GM19455 (cell line): ENCODE results near the gene TK2.
"Not testable (repeated sequence)": the region's sequence is repeated elsewhere in the genome, so short reads cannot be mapped to it uniquely, and the experiment has no call there.

Experiments
- ATAC-seq: cut with Tn5 transposase; IDR thresholded peaks from one replicate; pipeline ENCODE4 v1.9.1; 2021; ENCODE audit not compliant: unreplicated experiment

TK2 gene

DNA sequence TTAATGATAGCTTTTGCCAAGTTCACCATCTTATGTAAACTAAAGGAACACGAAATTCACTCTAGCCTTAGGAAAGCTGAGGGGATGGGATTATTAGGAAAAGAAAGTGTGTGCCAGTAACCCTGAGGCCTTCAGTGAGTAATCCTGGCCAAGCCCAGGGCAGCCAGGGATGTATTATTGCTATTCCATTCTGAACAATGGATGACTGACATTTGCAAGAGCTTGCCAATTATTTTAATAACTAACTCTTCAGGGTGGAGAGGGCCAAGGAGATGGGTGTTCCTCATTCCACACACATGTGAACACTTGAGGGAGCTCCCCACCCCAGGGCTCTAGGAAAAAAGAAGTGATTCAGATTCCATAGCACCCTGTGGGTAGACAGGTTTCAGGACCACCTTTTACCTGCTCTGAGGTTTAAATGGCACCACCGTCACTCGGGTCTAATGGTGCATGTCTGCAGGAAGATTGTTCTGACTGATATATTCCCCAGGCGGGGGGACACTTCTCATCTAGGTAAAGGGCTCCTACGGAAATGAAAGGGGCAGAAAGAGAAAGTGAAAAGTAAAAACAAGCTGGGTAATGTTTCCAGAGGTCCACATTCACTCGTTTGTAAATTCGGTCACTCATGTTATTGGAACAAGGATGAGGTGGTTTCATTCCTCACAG is 41.5 kb downstream of the TK2 start:
- ATAC-seq = no peak

DNA sequence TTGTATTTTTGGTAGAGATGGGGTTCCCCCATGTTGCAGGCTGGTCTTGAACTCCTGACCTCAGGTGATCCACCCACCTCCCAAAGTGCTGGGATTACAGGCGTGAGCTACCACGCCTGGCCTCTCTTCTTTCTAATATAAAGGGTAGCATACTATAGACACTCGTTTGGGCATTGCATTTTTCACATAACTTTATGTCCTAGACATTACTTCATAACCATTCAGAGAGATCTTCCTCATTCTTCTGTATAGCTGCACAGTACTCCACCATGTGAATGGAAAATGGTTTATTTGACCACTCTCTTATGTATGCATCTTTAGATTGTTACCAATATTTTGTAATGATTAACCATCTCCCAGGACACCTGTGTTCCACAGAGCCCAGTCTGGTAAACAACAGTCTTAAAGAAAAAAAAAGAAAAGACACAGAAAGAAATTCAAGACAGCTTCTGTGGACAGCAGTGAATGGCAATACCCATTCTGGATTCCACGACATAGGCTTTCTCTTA is 42.1 kb downstream of the TK2 start:
- ATAC-seq = no peak

DNA sequence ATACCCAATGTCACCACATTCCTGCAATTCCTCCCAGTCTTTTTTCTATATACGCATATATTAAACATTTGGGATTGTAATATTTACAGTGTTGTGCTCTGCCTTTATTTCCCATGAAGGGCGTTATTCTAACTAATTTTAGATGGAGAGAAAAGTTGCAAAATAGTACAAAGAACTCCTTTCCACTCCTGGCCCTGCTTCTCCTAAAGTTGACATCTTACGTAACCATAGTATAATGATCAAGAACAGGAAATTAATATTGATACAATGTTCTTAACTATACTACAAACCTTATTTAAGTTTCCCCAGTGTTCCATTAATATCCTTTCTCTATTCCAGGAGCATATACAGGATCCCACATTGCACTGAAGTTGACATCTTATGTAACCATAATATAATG is 46.3 kb downstream of the TK2 start:
- ATAC-seq = no peak

DNA sequence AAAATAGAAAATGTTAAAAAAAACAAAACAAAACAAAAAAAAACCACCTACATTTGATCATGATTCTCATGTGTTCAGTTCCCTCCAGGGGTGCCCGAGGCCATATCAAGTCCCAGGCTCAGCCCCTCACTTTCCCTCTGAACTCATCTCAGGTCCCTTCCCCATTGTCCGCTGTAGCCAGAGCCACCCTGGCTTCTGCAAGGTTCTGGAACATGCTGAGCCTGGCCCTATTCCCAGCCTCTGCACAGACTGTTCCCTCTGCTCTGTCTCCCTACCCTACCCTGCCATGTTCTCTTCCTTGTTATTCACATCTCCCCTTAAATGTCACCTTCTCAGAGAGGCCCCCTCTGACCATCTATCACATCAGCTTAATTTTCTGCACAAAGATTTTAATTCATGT is 46.9 kb downstream of the TK2 start:
- ATAC-seq = no peak

DNA sequence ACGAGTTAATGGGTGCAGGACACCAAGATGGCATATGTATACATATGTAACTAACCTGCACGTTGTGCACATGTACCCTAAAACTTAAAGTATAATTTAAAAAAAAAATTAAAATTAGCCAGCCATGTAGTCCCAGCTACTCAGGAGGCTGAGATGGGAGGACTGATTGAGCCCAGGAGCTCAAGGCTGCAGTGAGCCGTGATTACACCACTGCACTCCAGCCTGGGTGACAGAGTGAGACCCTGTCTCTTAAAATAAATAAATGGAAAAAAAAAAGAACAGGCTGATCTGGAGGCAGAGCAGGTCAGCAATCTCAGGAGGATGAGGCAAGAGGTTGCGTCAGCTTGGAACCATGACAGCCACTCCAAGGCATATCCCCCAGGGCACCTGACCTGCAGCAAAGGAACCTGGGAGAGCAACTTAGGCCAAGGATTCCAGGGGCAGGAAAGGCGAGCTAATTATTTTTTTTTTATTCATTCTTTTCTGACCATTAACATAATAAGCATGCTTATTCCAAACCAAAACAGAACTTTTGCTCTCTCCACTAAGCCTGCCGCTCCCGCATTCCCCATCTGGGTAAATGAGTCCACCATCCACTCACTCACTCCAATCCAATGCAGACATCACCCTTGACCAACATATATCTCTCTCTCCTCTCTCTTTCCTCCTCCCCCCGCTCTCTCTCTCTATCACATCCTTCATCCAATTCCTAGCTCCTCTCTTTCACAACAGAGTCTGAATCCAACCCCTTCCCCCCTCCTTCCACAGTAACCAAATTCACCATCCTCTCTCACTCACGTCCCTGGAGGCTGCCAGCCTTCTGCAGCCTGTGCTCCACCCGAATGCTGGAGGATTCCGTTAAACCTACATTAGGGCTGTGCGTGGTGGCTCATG is 47.7 kb downstream of the TK2 start:
- ATAC-seq = no peak

DNA sequence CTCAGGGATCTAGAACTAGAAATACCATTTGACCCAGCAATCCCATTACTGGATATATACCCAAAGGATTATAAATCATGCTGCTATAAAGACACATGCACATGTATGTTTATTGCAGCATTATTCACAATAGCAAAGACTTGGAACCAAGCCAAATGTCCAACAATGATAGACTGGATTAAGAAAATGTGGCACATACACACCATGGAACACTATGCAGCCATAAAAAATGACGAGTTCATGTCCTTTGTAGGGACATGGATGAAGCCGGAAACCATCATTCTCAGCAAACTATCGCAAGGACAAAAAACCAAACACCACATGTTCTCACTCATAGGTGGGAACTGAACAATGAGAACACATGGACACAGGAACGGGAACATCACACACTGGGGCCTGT is 48.4 kb downstream of the TK2 start:
- ATAC-seq = not testable (repeated sequence)

DNA sequence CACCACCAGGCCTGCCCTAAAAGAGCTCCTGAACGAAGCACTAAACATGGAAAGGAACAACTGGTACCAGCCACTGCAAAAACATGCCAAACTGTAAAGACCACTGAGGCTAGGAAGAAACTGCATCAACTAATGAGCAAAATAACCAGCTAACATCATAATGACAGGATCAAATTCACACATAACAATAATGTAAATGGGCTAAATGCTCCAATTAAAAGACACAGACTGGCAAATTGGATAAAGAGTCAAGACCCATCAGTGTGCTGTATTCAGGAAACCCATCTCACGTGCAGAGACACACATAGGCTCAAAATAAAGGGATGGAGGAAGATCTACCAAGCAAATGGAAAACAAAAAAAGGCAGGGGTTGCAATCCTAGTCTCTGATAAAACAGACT is 52.0 kb downstream of the TK2 start:
- ATAC-seq = not testable (repeated sequence)

DNA sequence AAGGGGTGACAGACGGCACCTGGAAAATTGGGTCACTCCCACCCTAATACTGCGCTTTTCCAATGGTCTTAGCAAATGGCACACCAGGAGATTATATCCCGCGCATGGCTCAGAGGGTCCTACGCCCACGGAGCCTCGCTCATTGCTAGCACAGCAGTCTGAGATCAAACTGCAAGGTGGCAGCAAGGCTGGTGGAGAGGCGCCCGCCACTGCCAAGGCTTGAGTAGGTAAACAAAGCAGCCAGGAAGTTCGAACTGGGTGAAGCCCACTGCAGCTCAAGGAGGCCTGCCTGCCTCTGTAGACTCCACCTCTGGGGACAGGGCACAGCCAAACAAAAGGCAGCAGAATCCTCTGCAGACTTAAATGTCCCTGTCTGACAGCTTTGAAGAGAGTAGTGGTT is 53.7 kb downstream of the TK2 start:
- not testable (repeated sequence) for ATAC-seq

DNA sequence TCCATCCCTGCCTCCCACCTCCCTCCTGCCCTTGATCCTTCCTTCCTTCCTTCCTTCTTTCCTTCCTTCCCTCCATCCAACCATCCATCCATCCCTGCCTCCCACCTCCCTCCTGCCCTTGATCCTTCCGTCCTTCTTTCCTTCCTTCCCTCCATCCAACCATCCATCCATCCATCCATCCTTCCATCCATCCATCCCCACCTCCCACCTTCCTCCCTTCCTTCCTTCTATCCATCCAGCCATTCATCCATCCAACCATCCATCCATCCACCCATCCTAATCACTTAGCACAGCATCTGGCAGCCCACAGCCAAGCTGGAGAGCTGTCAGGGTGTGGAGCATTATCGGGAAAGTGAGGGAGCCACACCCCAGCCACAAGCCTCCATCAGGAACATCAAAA is 54.5 kb downstream of the TK2 start:
- no peak for ATAC-seq

DNA sequence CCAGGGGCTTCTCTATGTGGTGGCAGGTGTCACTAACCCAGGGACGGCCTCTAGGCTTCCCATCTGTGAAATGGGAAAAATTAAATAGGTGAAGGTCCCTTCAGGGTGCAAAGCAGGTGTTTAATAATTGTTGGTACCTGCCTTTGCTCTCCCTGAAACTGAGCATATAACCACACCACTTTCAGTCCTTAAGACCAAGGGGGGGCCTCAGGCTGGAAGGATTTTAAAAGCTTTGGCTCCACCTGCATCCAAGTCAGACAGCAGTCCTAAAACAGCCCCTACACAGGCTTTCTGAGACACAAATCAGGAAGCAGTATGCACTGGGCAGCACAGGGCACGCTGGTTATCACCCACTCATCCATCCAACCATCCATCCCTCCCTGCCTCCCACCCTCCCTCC is 55.0 kb downstream of the TK2 start:
- no peak for ATAC-seq

DNA sequence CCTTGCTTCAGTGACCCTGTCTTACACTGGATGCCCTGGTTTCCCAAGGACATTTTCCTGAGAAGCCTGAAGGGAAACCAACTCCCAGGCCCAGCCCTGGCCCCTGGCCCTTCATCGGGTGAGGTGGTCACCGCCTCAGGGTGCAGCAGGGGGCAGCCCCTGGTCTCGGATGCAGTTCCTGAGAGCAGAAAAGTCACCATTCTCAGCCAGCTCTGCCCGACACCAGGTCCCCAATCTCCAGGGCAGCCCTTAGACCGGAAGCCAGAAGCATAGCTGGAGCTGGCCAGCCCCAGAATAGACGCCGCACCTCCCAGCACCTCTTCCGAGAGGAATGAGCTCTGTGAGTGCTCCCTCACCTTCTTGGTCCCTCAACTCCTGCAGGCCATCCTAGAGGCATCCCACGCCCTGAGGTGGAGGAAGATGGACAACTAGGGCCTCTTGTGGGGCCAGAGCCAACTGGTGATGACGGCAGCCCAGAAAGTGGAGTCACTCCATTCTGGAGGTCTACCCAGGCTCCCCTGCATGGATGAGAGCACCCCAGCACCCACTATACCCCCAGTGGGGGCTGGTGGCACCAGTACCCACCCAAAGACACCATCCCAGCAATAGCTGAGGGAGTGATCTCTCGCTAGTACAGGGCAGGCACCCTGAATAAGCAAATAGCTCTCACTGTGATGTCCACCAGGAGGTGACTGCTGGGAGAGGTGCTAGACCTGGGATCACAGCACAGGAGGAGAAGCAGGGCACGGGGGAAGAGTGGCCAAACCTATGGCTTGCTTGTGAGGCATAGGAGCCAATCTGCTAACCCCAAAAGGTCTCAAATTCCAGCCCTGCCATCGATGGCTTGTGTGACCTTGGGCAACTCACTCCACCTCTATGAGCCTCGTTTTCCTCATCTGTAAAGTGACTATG is 56.2 kb downstream of the TK2 start:
- ATAC-seq = no peak

DNA sequence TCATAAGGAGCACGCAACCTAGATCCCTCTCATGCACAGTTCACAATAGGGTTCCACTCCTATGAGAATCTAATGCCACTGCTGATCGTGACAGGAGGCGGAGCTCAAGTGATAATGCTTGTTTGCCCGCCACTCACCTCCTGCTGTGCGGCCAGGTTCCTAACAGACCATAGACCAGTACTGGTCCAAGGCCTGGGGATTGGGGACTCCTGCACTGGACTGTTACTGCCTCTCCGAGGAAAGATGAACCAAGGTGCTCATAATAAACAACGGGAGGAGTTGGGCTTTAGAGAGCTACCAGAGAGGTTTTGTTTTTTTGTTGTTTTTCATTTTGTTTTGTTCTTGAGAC is 58.2 kb downstream of the TK2 start:
- ATAC-seq = no peak

DNA sequence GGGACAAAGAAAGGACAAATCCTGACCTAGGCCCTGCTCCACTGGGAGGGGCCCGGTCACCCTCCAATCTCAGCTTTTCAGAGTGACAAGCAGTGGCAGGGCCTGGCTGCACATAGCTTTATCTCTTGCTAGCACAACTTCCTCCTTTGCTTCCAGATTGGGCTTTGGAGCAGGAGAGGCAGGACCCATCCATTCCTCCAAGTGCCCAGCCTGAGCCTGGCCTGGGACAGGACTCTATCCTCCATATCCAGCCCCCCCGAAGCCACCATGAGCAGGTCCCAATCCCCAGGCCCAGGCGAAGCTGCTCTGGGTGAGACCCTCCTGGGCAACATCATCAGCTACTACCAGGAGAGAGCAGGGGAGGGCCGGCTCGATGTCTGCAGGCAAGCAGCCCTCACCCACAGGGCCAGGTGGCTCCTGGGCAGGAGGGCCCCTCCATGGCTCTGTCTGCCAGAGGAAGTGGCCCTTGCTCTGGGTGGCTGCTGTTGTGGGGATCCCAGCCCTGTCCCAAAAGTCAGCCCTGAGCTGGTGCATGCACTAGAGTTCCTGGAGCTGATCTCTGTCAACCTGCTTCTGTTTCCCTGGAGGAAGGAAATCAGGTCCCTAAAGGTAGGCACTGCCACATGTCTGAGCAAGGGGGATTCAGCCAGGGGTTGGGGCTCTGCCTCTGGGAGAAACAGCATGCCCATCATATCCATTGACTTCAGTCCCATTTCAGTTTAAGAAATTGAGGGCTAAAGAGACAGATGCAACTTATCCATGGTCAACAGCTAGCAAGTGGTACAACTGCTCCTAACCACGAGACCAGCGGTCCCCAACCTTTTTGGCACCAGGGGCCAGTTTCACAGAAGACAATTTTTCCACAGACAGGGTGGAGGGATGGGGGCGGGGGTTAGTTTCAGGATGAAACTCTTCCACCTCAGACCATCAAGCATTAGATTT is 58.9 kb downstream of the TK2 start:
- ATAC-seq = no peak

DNA sequence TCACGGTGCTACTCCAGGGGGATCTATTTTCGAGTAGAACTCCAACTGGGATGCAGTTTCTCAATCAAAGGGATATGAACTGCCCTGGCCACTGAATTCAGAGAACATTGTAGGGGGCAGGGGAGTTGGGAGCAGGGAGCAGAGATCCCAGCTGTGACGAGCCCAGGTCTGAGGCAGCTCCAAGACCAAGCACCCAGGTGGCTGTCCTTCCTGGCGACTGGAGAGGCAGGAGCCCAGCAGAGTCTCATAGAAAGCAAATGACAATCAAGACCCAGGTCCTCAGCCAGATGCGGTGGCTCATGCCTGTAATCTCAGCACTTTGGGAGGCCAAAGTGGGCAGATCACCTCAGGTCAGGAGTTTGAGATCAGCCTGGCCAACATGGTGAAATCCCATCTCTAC is 60.1 kb downstream of the TK2 start:
- no peak for ATAC-seq

DNA sequence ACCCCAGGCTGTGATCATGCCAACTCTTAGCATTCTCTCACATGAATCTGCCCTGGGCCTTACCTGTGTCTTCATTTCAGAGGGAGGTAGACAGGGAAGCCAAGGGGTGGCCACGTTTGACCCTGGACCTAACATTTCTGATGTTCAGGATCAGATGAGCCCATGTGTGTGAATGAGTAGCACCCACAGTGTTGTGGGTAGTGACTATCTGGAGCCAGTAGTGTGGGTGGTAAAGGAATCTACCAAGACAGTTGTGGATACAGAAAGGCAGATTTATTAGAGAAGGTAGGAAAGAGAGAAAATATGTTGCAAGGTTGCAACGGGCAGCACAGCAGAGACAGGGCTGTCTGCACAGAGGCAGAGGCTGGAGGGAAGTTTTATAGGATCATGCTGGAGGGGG is 60.5 kb downstream of the TK2 start:
- ATAC-seq = no peak

DNA sequence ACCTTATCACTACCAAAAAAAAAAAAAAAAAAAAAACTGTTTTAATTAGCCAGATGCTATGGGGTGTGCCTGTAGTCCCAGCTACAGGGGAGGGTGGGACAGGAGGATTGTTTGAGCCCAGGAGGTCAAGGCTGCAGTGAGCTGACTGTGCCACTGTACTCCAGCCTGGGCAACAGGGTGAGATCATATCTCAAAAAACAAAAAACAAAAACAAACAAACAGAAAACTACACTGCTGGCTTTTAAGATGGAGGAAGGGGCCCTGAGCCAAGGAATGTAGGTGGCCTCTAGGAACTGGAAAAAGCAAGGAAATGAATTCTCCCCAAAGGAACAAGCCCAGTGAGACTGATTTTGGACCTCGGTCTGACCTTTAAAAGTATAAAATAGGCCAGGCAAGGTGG is 61.4 kb downstream of the TK2 start:
- no peak for ATAC-seq

DNA sequence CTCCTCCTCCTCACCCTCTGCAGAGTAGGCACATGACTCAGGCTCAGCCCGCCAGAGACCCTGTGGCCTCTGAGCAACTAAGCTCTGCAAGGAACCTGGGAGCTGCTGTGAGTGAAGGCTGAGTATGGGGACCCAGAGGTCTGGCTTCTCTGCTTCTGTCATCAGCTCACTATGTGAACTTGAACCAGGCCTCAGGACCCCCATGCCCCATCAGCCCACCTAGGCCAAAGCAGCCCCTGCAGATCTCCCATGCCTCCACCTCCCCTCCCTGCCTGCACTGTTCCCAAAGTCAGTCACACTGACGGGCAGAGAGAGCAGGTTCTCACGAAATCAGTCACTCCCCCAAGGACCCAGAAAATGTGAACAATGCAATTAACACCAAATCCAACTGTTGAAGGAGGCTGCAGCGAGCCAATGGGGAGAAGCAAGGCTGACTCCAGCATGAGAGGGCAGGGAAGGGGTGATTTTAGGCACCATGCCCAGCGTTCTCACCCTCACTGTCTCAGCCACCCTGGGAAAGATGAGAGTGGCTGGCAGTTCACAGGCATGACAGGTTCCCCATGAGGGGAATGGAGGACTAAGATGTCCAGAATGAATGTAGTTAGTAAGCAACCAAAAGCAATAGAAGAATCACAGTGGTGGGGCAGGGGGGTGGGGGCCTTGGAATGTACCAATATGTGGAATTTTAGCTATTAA is 62.2 kb downstream of the TK2 start:
- no peak for ATAC-seq

DNA sequence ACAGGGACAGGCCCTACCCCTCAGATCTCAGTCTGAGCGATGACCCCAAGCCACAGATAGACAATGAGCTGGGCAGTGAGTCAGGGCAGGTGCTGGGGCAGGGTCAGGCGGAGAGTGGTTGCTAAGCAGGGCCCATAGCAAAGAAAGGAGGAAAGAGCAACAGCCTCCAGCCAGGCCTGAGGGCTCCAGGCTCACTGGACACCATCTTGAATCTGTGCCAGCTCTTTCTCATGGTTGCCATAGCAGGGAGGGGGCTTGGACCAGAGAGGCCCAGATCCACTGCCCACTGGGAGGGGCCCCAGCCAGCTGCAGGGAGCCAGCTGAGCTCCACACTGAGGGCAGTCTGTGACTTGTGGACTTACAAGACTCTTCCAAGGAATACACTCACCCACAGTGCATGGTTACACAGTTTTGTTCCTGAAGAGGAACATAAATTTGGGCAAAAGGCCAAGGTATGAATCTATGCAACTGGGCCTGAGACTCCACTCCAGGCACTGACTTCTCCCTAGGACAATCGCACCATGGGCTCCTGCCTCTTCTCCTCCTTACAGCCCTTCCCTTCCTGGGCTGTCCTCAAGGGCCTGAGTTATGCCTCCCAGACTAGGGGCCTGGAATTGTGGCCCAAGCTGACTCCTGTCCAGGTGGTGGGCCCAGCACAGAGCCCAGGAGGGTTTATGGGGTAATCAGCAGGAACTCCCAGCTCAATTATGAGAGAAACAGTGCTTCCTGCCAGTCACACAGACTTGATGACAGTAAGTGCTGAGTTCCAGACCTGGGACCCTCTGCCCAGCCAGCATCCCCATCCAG is 62.9 kb downstream of the TK2 start:
- no peak for ATAC-seq

DNA sequence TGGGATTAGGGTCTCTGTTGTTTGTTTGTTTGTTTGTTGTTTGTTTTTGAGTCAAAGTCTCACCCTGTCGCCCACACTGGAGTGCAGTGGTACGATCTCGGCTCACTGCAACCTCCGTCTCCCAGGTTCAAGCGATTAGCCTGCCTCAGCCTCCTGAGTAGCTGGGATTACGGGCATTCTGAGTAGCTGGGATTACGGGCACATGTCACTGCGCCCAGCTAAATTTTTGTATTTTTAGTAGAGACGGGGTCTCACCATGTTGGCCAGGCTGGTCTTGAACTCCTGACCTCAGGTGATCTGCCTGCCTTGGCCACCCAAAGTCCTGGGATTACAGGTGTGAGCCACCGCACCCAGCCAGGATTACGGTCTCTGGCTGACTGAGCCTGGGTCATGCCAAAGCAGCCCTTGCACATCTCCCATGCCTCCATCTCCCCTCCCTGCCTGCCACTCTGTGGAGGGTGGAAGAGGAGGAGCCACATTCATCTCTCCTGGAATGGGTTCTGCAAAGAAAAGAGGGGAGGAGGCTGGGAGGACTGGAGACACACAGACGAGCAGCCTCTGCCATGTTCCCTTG is 63.6 kb downstream of the TK2 start:
- no peak for ATAC-seq
